Keratinocyte (primary cell): ENCODE results near the gene TCERG1L. TPM values are rescaled to one million over a fixed set of nuclear protein-coding genes. Genes with fewer than 3 reads are reported as not detected.

Source experiments
- DNase-seq: peaks from one replicate; pipeline ENCODE4 v3.0.0-alpha.2; 2011; ENCODE audit warnings: low read depth, missing footprints, low spot score
- FAIRE-seq: peaks from 2 replicates; lab custom pipeline; 2011; peaks lifted over from hg19 to GRCh38; lab: Jason Lieb, UNC
- H2AFZ ChIP-seq: 2 replicates; pipeline ENCODE4 v1.6.0; 2012; ENCODE audit warnings: low read length, control low read depth, inconsistent platforms; ENCODE audit not compliant: control insufficient read depth
- H3K27ac ChIP-seq: 2 replicates; pipeline ENCODE4 v1.5.1; 2011; ENCODE audit warnings: low read length; ENCODE audit not compliant: control insufficient read depth, insufficient read depth
- H3K27me3 ChIP-seq: 3 replicates; pipeline ENCODE4 v1.6.0; 2011; ENCODE audit warnings: low read length; ENCODE audit not compliant: control insufficient read depth, insufficient read depth; ENCODE audit errors: extremely low read depth
- H3K36me3 ChIP-seq, 2 experiments: 2 replicates in 1 of 2; 3 replicates in 1 of 2; pipeline ENCODE4 v1.5.1; 2011; ENCODE audit warnings: low read length in 2 of 2, mild to moderate bottlenecking in 1 of 2; ENCODE audit not compliant: control insufficient read depth in 2 of 2, insufficient read depth in 2 of 2; ENCODE audit errors: extremely low read depth in 1 of 2
- H3K4me1 ChIP-seq: 3 replicates; pipeline ENCODE4 v1.5.1; 2011; ENCODE audit warnings: low read length; ENCODE audit not compliant: control insufficient read depth, insufficient read depth; ENCODE audit errors: extremely low read depth
- H3K4me2 ChIP-seq: 3 replicates; pipeline ENCODE4 v1.6.0; 2011; ENCODE audit warnings: low read depth, low read length; ENCODE audit not compliant: control insufficient read depth, insufficient read depth; ENCODE audit errors: extremely low read depth
- H3K4me3 ChIP-seq, 3 experiments: fragments of 200-600 bp in 1 of 3; sonication (generic) in 1 of 3; 2 replicates in 2 of 3; 3 replicates in 1 of 3; pipeline ENCODE4 v1.5.1; 2011 to 2016; ENCODE audit warnings: low read length in 3 of 3, mild to moderate bottlenecking in 3 of 3, control low read depth in 2 of 3, inconsistent platforms in 1 of 3, low read depth in 1 of 3, mixed read lengths in 1 of 3, mixed run types in 1 of 3, moderate library complexity in 1 of 3; ENCODE audit not compliant: control insufficient read depth in 2 of 3, insufficient read depth in 2 of 3; ENCODE audit errors: extremely low read depth in 1 of 3
- H3K79me2 ChIP-seq: 2 replicates; pipeline ENCODE4 v1.6.0; 2012; ENCODE audit warnings: low read length; ENCODE audit not compliant: control insufficient read depth, insufficient read depth
- H3K9ac ChIP-seq: 3 replicates; pipeline ENCODE4 v1.6.0; 2011; ENCODE audit warnings: low read length; ENCODE audit not compliant: control insufficient read depth, insufficient read depth; ENCODE audit errors: extremely low read depth
- H3K9me1 ChIP-seq: 3 replicates; pipeline ENCODE4 v1.6.0; 2011; ENCODE audit warnings: low read length; ENCODE audit not compliant: control insufficient read depth, insufficient read depth; ENCODE audit errors: extremely low read depth
- H3K9me3 ChIP-seq: 2 replicates; pipeline ENCODE4 v1.5.1; 2012; ENCODE audit warnings: low read depth, low read length; ENCODE audit not compliant: control insufficient read depth
- H4K20me1 ChIP-seq: 3 replicates; pipeline ENCODE4 v1.6.0; 2011; ENCODE audit warnings: low read length; ENCODE audit not compliant: control insufficient read depth, insufficient read depth; ENCODE audit errors: extremely low read depth
- EZH2 ChIP-seq: IDR thresholded peaks from one replicate; pipeline ENCODE4 v1.6.1; 2012; ENCODE audit warnings: inconsistent platforms, mild to moderate bottlenecking, low read length, moderate library complexity
- dilution Hi-C: fragments of 300-500 bp; cut with MboI; formaldehyde crosslinking; loops from one replicate; pipeline ENCODE4 v1.7.0; 2020; ENCODE audit warnings: low sequenced_read_pairs; ENCODE audit not compliant: extremely low pct_ligation_motif_present
- polyA plus RNA-seq, 5 experiments: library from polyadenylated mRNA; depleted of rRNA in 3 of 5; stranded (reverse) in 3 of 5; stranded (forward) in 1 of 5; unstranded in 1 of 5; fragments of >200 nt; gene quantifications; 1 replicate in 1 of 5; 2 replicates in 3 of 5; 3 replicates in 1 of 5; pipeline versions ENCODE4 v1.2.1 to v1.2.3, GENCODE V29; 2011 to 2012; ENCODE audit warnings: missing spikeins in 2 of 5, low read depth in 1 of 5, low replicate concordance in 1 of 5
- TF ChIP-seq, protein P1 (sequence below), 3 experiments: IDR thresholded peaks in 1 of 3; conservative IDR thresholded peaks in 1 of 3; optimal IDR thresholded peaks in 1 of 3; 2 replicates in 2 of 3; 3 replicates in 1 of 3; pipeline versions ENCODE3 to v1.5.1; 2011; ENCODE audit warnings: low read length in 3 of 3, mild to moderate bottlenecking in 3 of 3, moderate library complexity in 2 of 3, control low read depth in 1 of 3, inconsistent platforms in 1 of 3; ENCODE audit not compliant: insufficient read depth in 2 of 3; ENCODE audit errors: extremely low read depth in 1 of 3

TCERG1L gene
- polyA plus RNA-seq, 1 donor (not counting 4 experiments of a cell fraction or from before 2014, with no cell fraction given): not detected

DNA sequence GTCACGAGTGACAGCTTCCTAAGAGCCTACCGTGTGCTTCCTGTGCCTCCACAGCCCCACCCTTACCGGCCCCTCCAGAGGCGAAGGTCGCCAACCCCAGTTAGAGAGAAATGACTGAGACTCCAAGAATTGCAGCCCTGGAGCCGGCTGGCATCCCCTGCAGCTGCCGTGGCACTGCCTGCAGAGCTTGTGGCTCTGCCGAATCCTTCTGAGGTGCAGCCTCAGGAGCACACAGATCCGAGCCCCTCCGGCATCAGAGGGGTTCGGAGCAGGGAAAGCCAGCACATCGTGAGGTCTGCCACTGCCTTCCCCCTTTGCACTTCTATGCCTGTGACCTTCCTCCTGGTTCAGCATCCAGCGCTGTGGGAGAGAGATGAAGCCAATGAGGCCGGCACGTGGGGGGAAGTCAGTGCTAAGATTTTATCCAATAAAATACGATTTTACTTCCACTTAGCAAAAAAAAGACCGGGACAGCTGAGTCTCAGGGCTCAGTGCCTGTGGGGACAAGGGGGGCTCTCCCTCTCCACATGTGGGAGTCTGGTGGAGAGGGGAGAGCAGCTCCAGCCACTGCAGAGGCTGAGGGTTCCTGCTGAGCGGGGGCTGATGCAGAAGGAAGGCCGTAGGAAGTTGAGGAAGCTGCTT is 80.1 kb downstream of the TCERG1L start:
- Histone ChIP-seq H2AFZ (no peak overlapping the region), H3K9me3 (peaks cover 5% of the 10 kb centered on the region), H3K27ac (no peak overlapping the region), H3K9ac (no peak overlapping the region), H3K27me3 (no peaks in the 10 kb centered on the region), H3K4me1 (no peaks in the 10 kb centered on the region), H4K20me1 (no peaks in the 10 kb centered on the region), H3K36me3 (no peaks in the 10 kb centered on the region), H3K4me3 (no peak overlapping the region), H3K79me2 (no peaks in the 10 kb centered on the region), H3K4me2 (no peak overlapping the region), H3K9me1 (no peaks in the 10 kb centered on the region)
- DNase-seq: no peak
- dilution Hi-C loops: no loop called here
- TF ChIP-seq EZH2: no peak
- TF ChIP-seq, protein P1, sequence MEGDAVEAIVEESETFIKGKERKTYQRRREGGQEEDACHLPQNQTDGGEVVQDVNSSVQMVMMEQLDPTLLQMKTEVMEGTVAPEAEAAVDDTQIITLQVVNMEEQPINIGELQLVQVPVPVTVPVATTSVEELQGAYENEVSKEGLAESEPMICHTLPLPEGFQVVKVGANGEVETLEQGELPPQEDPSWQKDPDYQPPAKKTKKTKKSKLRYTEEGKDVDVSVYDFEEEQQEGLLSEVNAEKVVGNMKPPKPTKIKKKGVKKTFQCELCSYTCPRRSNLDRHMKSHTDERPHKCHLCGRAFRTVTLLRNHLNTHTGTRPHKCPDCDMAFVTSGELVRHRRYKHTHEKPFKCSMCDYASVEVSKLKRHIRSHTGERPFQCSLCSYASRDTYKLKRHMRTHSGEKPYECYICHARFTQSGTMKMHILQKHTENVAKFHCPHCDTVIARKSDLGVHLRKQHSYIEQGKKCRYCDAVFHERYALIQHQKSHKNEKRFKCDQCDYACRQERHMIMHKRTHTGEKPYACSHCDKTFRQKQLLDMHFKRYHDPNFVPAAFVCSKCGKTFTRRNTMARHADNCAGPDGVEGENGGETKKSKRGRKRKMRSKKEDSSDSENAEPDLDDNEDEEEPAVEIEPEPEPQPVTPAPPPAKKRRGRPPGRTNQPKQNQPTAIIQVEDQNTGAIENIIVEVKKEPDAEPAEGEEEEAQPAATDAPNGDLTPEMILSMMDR (optimal IDR thresholded peaks at IDR 0.05 in 1 of 3, IDR thresholded peaks at IDR 0.05 in 1 of 3, conservative IDR thresholded peaks at IDR 0.05 in 1 of 3; ENCODE audit: extremely low read depth in 1 of 3, insufficient read depth in 2 of 3, low read length in 3 of 3): no peak
- FAIRE-seq: no peak

GRCh38 chr10:131230641-131231322 is 80.7 kb downstream of the TCERG1L start:
- Histone ChIP-seq H3K4me1 (no peaks in the 10 kb centered on the region), H2AFZ (no peak overlapping the region), H3K27ac (no peak overlapping the region), H3K36me3 (no peaks in the 10 kb centered on the region), H3K27me3 (no peaks in the 10 kb centered on the region), H3K9me1 (no peaks in the 10 kb centered on the region), H3K4me3 (no peak overlapping the region), H3K79me2 (no peaks in the 10 kb centered on the region), H4K20me1 (no peaks in the 10 kb centered on the region), H3K9me3 (peaks cover 3% of the 10 kb centered on the region), H3K9ac (no peak overlapping the region), H3K4me2 (no peak overlapping the region)
- DNase-seq (no peak), FAIRE-seq (no peak)
- dilution Hi-C loops: no loop called here
- TF ChIP-seq, protein P1 (optimal IDR thresholded peaks at IDR 0.05 in 1 of 3, IDR thresholded peaks at IDR 0.05 in 1 of 3, conservative IDR thresholded peaks at IDR 0.05 in 1 of 3; ENCODE audit: extremely low read depth in 1 of 3, insufficient read depth in 2 of 3, low read length in 3 of 3): no peak
- TF ChIP-seq EZH2: no peak
